Gastrocnemius medialis (tissue), 4 donors: ENCODE results near the gene TAC4.

ENCODE experiments used
- POLR2A ChIP-seq, 2 donors: fragments of 450-650 bp; IDR thresholded peaks; one replicate each; pipeline ENCODE4 v1.6.1; 2017; ENCODE audit warnings: antibody characterized with exemption in 2 of 2, mild to moderate bottlenecking in 2 of 2, moderate library complexity in 2 of 2
- TF ChIP-seq, protein P1 (sequence below), 5 experiments: fragments of 450-650 bp in 3 of 5; fragments of 200-600 bp in 2 of 5; sonication (generic) in 2 of 5; IDR thresholded peaks in 4 of 5; conservative IDR thresholded peaks in 1 of 5; 1 replicate in 4 of 5; 2 replicates in 1 of 5; pipeline ENCODE4 v1.5.1; 2016 to 2019; ENCODE audit warnings: antibody characterized with exemption in 5 of 5, mild to moderate bottlenecking in 3 of 5, moderate library complexity in 3 of 5

DNA sequence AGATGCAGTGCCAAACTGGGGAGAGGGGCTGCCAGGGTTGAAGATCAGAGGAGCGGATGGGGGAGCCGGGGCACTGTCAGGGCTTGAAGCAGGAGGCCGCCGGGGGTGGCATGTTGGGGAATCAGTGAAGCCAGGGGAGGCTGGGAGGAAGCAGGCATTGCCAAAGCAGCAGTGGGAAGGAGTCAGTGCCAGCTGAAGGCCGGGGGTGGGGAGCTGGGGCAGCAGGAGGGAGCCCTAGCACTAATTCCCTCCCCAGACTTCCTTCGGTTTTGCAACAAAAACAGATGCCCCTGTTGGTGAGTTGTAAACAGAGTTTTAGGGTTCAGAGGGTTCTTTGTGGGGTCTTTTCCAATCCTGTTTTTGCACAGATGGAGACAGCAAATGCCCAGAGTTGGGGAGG, 10.9 kb upstream of the TAC4 start:
- TF ChIP-seq, protein P1, sequence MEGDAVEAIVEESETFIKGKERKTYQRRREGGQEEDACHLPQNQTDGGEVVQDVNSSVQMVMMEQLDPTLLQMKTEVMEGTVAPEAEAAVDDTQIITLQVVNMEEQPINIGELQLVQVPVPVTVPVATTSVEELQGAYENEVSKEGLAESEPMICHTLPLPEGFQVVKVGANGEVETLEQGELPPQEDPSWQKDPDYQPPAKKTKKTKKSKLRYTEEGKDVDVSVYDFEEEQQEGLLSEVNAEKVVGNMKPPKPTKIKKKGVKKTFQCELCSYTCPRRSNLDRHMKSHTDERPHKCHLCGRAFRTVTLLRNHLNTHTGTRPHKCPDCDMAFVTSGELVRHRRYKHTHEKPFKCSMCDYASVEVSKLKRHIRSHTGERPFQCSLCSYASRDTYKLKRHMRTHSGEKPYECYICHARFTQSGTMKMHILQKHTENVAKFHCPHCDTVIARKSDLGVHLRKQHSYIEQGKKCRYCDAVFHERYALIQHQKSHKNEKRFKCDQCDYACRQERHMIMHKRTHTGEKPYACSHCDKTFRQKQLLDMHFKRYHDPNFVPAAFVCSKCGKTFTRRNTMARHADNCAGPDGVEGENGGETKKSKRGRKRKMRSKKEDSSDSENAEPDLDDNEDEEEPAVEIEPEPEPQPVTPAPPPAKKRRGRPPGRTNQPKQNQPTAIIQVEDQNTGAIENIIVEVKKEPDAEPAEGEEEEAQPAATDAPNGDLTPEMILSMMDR (IDR thresholded peaks at IDR 0.05 in 4 of 5, conservative IDR thresholded peaks at IDR 0.05 in 1 of 5): no peak
- TF ChIP-seq POLR2A (IDR thresholded peaks at IDR 0.05): no peak
